Neutrophil (primary cell): Measurements from ENCODE around the gene TUBGCP2.

Experiments used
- H3K27ac ChIP-seq: fragments of 200-600 bp; sonication (generic); 2 replicates; pipeline ENCODE4 v1.5.1; 2016; ENCODE audit warnings: mild to moderate bottlenecking, moderate library complexity
- H3K27me3 ChIP-seq: fragments of 200-600 bp; sonication (generic); 2 replicates; pipeline ENCODE4 v1.6.0; 2016; ENCODE audit warnings: mild to moderate bottlenecking
- H3K36me3 ChIP-seq: fragments of 200-600 bp; sonication (generic); 2 replicates; pipeline ENCODE4 v1.5.1; 2017
- H3K4me1 ChIP-seq, 2 experiments: fragments of 200-600 bp in 1 of 2; sonication (generic) in 1 of 2; 1 replicate in 1 of 2; 2 replicates in 1 of 2; pipeline versions ENCODE4 v1.5.1 to v1.6.1; 2013 to 2016; ENCODE audit warnings: low read depth in 1 of 2, low read length in 1 of 2, mild to moderate bottlenecking in 1 of 2, moderate library complexity in 1 of 2; ENCODE audit not compliant: control insufficient read depth in 1 of 2, insufficient read depth in 1 of 2
- H3K4me3 ChIP-seq, 2 experiments: fragments of 200-600 bp in 1 of 2; sonication (generic) in 1 of 2; 1 replicate in 1 of 2; 2 replicates in 1 of 2; pipeline ENCODE4 v1.5.1; 2013 to 2016; ENCODE audit warnings: low read depth in 1 of 2, low read length in 1 of 2, mild to moderate bottlenecking in 1 of 2, moderate library complexity in 1 of 2
- H3K9me3 ChIP-seq: fragments of 200-600 bp; sonication (generic); 2 replicates; pipeline ENCODE4 v1.5.1; 2016
- TF ChIP-seq, protein P1 (sequence below): fragments of 200-600 bp; sonication (generic); IDR thresholded peaks from 2 replicates; pipeline ENCODE4 v1.5.1; 2016; ENCODE audit warnings: antibody characterized with exemption

Gene TUBGCP2

GRCh38 chr10:133241501-133242205 lies 67.0 kb downstream of the TUBGCP2 start:
- peak overlapping the region in 1 of 2 experiments; percentile 21 for H3K4me3 ChIP-seq
- peaks cover 16 to 25% of the 10 kb centered on the region in 2 experiments for H3K4me1 ChIP-seq
- TF ChIP-seq, protein P1, sequence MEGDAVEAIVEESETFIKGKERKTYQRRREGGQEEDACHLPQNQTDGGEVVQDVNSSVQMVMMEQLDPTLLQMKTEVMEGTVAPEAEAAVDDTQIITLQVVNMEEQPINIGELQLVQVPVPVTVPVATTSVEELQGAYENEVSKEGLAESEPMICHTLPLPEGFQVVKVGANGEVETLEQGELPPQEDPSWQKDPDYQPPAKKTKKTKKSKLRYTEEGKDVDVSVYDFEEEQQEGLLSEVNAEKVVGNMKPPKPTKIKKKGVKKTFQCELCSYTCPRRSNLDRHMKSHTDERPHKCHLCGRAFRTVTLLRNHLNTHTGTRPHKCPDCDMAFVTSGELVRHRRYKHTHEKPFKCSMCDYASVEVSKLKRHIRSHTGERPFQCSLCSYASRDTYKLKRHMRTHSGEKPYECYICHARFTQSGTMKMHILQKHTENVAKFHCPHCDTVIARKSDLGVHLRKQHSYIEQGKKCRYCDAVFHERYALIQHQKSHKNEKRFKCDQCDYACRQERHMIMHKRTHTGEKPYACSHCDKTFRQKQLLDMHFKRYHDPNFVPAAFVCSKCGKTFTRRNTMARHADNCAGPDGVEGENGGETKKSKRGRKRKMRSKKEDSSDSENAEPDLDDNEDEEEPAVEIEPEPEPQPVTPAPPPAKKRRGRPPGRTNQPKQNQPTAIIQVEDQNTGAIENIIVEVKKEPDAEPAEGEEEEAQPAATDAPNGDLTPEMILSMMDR = no peak
- H3K27ac ChIP-seq = no peak overlapping the region
- peaks cover 100% of the 10 kb centered on the region for H3K27me3 ChIP-seq
- no peaks in the 10 kb centered on the region for H3K36me3 ChIP-seq
- no peaks in the 10 kb centered on the region for H3K9me3 ChIP-seq

DNA sequence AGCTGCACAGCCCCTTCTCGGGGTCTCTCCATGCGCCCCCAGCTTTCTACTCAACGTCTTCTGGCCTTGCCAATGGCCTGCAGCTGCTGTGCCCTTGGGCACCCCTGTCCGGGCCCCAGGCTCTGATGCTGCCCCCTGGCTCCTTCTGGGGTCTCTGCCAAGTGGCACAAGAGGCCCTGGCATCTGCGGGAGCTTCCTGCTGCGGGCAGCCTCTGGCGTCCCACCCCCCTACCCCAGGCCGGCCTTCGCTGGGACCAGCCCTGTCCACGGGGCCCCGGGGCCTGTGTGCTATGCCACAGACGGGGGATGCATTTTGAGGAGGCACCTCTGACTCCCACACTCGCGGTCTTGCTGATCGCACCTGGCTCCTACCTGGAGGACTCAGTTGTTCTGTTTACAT lies 68.7 kb downstream of the TUBGCP2 start:
- H3K4me1 ChIP-seq = peaks cover 27 to 42% of the 10 kb centered on the region in 2 experiments
- H3K4me3 ChIP-seq = no peak overlapping the region
- H3K9me3 ChIP-seq = no peaks in the 10 kb centered on the region
- TF ChIP-seq, protein P1 = no peak
- no peak overlapping the region for H3K27ac ChIP-seq
- no peaks in the 10 kb centered on the region for H3K36me3 ChIP-seq
- peaks cover 100% of the 10 kb centered on the region for H3K27me3 ChIP-seq

DNA sequence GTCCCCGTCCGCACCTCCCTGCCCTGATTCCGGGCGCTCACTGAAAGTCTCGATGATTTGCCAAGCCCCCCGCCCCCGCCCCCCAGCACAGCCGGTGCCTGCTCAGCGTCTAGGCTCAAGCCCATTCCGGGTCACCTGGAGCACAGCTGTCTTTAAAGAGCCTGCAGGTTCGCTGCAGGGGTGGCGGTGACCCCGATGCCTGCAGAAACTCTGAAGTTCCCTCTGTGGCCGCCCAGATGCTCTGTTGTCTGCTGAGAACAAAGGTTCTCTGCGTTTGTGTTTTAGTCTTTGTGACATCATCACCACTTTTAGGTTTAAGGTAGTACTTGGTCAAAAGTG lies 70.2 kb downstream of the TUBGCP2 start:
- Histone ChIP-seq H3K36me3 (no peaks in the 10 kb centered on the region), H3K4me1 (peaks cover 28 to 47% of the 10 kb centered on the region in 2 experiments), H3K27me3 (peaks cover 100% of the 10 kb centered on the region), H3K4me3 (no peak overlapping the region), H3K27ac (no peak overlapping the region), H3K9me3 (no peaks in the 10 kb centered on the region)
- TF ChIP-seq, protein P1 = no peak

GRCh38 chr10:133237588-133238465 lies 70.8 kb downstream of the TUBGCP2 start, which contains the start of gene VENTX:
Gene VENTX, plus strand, starts transcription at chr10:133237855. Its CDS starts 60 bp downstream, at chr10:133237915.
- H3K27ac ChIP-seq = no peak within 1 kb of the TSS
- TF ChIP-seq, protein P1 = no peak
- H3K36me3 ChIP-seq = no peaks in the 10 kb centered on the region
- H3K4me3 ChIP-seq = peak within 1 kb of the TSS; percentile 56 to 66
- peaks cover 28 to 47% of the 10 kb centered on the region in 2 experiments for H3K4me1 ChIP-seq
- H3K9me3 ChIP-seq = no peaks in the 10 kb centered on the region
- peaks cover 100% of the 10 kb centered on the region for H3K27me3 ChIP-seq

DNA sequence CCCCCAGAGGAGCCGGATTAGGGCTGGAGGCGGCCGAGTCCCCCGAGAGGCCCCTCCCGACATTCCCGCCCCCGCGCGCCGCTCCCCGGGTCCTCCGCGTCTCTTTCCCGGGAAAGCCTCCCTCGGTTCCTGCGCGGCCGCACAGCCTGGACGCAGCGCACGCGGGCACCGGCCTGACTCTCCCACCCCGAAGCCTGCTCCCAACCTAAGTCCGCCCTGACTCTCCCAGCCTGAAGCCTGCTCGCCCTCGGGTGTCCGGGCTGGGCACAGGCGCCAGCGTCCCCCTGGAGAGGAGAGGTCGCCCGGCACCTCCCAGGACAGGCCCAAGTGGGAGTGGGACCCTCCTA lies 71.5 kb downstream of the TUBGCP2 start:
- no peak overlapping the region for H3K27ac ChIP-seq
- TF ChIP-seq, protein P1 = no peak
- H3K4me3 ChIP-seq = peak overlapping the region; percentile 56 to 66
- no peaks in the 10 kb centered on the region for H3K36me3 ChIP-seq
- H3K4me1 ChIP-seq = peaks cover 28 to 47% of the 10 kb centered on the region in 2 experiments
- H3K27me3 ChIP-seq = peaks cover 100% of the 10 kb centered on the region
- no peaks in the 10 kb centered on the region for H3K9me3 ChIP-seq
